SK-N-SH (cell line): ENCODE results near the gene RGS6.

Experiments used
- CTCF ChIP-seq: fragments of 200-600 bp; sonication (generic); IDR thresholded peaks from 2 replicates; pipeline ENCODE4 v1.6.1; 2017; ENCODE audit warnings: antibody characterized with exemption, mild to moderate bottlenecking, moderate library complexity
- EP300 ChIP-seq, 2 experiments: IDR thresholded peaks; 2 replicates each; pipeline versions ENCODE4 v1.4.0 to v1.6.1; 2012; ENCODE audit warnings: borderline replicate concordance in 1 of 2, low read depth in 1 of 2, low read length in 1 of 2
- EZH2phosphoT487 ChIP-seq: fragments of 200-600 bp; sonication (generic); IDR thresholded peaks from 2 replicates; pipeline ENCODE4 v1.6.1; 2017; ENCODE audit warnings: low read depth, mixed run types, mild to moderate bottlenecking, antibody characterized with exemption, moderate library complexity, borderline replicate concordance
- FOXM1 ChIP-seq: IDR thresholded peaks from 2 replicates; pipeline ENCODE4 v1.4.0; 2012; ENCODE audit warnings: low read depth, mild to moderate bottlenecking
- GATA2 ChIP-seq: sonication (generic); formaldehyde crosslinking; IDR thresholded peaks from 2 replicates; pipeline ENCODE4 v1.5.0; 2020; ENCODE audit warnings: mild to moderate bottlenecking, missing genetic modification reagents
- MEF2A ChIP-seq: IDR thresholded peaks from 2 replicates; pipeline ENCODE4 v1.4.0; 2012; ENCODE audit warnings: low read depth, borderline replicate concordance
- NFIC ChIP-seq: IDR thresholded peaks from 2 replicates; pipeline ENCODE4 v1.4.0; 2012; ENCODE audit warnings: borderline replicate concordance
- POLR2AphosphoS5 ChIP-seq: IDR thresholded peaks from 2 replicates; pipeline ENCODE4 v1.6.1; 2012; ENCODE audit warnings: low read depth, low read length
- RAD21 ChIP-seq: IDR thresholded peaks from 2 replicates; pipeline ENCODE4 v1.6.1; 2012; ENCODE audit warnings: mild to moderate bottlenecking, low read length
- USF2 ChIP-seq: fragments of 150-350 bp; IDR thresholded peaks from 2 replicates; pipeline ENCODE4 v1.6.1; 2017; ENCODE audit warnings: antibody characterized with exemption, low read length, low read depth, borderline replicate concordance
- YY1 ChIP-seq: IDR thresholded peaks from 2 replicates; pipeline ENCODE4 v1.4.0; 2012; ENCODE audit warnings: low read depth, mild to moderate bottlenecking
- ZBTB33 ChIP-seq: IDR thresholded peaks from 2 replicates; pipeline ENCODE4 v1.4.0; 2012; ENCODE audit warnings: low read depth, borderline replicate concordance
- TF ChIP-seq, protein P1 (sequence below): IDR thresholded peaks from 2 replicates; pipeline ENCODE4; 2012

- TF ChIP-seq CTCF (no peak), POLR2AphosphoS5 (no peak), RAD21 (no peak), FOXM1 (no peak), EP300 (IDR thresholded peaks at IDR 0.05; ENCODE audit: borderline replicate concordance in 1 of 2, low read depth in 1 of 2, low read length in 1 of 2) (no peak), NFIC (no peak), EZH2phosphoT487 (no peak), USF2 (no peak), ZBTB33 (no peak), YY1 (no peak), MEF2A (no peak), GATA2 (CRISPR knock-in tag) (no peak)
- TF ChIP-seq, protein P1, sequence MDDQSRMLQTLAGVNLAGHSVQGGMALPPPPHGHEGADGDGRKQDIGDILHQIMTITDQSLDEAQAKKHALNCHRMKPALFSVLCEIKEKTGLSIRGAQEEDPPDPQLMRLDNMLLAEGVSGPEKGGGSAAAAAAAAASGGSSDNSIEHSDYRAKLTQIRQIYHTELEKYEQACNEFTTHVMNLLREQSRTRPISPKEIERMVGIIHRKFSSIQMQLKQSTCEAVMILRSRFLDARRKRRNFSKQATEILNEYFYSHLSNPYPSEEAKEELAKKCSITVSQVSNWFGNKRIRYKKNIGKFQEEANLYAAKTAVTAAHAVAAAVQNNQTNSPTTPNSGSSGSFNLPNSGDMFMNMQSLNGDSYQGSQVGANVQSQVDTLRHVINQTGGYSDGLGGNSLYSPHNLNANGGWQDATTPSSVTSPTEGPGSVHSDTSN = no peak
Measured at GRCh38 chr14:72546344-72547016, 614.3 kb downstream of the RGS6 start.
